HG02571 (cell line): ENCODE results near the gene HPCAL1.

ENCODE experiments used
- ATAC-seq: cut with Tn5 transposase; IDR thresholded peaks from one replicate; pipeline ENCODE4 v1.9.1; 2021; ENCODE audit warnings: mild to moderate bottlenecking, moderate library complexity; ENCODE audit not compliant: unreplicated experiment

Gene HPCAL1

DNA sequence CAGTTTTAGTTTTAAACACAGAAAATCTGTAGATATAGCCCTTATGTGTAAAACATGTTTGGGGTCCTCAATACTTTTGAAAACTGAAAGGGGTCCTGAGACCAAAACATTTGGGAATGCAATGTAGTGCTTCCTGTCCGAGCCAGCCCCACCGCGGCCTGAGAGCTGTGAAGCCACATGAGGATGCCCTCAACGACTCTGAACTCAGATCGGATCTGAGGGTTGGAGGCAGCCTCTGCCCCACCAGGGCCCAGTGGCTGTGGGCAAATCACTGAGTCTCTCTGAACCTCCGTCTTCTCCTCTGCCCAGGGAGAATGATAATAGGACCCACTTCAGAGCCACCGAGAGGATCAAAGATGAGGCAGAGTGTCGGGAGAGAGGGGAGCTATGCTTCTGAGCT lies 33.4 kb upstream of the HPCAL1 start:
- ATAC-seq: no peak

GRCh38 chr2:10269711-10270610 lies 32.7 kb upstream of the HPCAL1 start:
- no peak for ATAC-seq

- no peak for ATAC-seq
Observed at GRCh38 chr2:10271509-10271908, 31.2 kb upstream of the HPCAL1 start.

- no peak for ATAC-seq
Observed at GRCh38 chr2:10271946-10272345, 30.8 kb upstream of the HPCAL1 start.

DNA sequence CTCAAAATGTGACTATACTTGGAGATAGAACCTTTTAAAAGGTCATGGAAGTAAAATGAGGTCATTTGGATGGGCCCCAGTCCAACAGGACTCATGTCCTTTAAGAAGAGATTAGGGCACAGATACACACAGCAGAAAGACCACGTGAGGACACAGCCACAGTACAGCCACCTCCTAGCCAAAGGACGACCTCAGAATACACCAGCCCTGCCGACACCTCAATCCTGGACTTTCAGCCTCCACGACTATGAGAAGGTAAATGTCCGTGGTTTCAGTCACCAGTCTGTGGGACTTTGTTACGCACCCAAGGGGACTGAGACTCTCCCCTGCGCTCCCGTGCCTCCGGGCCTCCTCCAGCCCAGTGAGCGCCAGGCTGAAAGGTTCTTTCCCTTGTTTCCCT lies 30.2 kb upstream of the HPCAL1 start:
- ATAC-seq: no peak

DNA sequence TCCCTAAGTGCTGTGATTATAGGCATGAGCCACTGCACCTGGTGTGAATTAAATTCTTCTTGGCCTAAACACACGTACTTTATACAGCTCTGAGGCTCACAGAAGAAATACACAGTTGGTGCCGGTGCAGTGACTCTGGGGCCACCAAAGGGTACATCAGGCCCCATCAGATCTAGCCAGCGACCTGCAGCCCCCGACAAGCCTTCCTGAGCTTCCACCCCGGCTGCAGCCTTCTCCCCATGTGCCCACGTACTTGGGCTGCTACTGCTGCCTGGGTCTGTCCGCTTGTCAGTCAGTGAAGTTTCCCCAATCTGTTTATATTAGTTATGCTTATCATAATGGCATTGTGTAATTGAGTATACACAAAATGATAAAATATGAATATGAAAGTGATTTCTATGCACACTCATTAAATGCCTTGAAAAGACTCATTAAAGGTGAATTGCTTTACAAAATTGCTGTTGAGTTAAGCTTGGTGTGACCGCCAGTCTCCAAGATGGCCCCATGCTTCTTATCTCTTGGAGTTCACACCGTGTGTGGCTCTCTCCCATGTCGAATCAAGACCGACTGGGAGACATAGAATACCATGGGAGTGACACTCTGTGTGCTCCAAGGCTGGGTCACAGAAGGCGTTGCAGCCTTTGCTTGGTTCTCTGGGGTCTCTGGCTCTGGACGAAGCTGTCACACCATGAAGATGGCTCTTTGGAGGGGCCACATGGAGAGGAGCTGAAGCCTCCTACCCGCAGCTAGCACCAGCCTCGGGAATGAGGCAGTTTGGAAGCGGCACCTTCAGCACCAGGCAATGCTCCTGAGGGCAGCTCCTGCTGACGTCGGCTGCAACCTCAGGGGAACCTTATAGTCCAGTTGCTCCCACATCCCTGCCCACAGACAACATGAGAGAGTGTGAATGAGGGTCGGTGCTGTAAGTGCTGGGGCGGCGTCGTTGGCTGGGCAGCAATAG lies 29.2 kb upstream of the HPCAL1 start:
- ATAC-seq: no peak

- ATAC-seq: no peak
Observed at GRCh38 chr2:10274376-10274775, 28.3 kb upstream of the HPCAL1 start.

- no peak for ATAC-seq
Observed at GRCh38 chr2:10274983-10275802, 27.5 kb upstream of the HPCAL1 start.

GRCh38 chr2:10276481-10277292 lies 26.0 kb upstream of the HPCAL1 start:
- ATAC-seq: no peak

GRCh38 chr2:10277293-10278028 lies 25.2 kb upstream of the HPCAL1 start:
- no peak for ATAC-seq

GRCh38 chr2:10278029-10278762 lies 24.5 kb upstream of the HPCAL1 start:
- no peak for ATAC-seq

DNA sequence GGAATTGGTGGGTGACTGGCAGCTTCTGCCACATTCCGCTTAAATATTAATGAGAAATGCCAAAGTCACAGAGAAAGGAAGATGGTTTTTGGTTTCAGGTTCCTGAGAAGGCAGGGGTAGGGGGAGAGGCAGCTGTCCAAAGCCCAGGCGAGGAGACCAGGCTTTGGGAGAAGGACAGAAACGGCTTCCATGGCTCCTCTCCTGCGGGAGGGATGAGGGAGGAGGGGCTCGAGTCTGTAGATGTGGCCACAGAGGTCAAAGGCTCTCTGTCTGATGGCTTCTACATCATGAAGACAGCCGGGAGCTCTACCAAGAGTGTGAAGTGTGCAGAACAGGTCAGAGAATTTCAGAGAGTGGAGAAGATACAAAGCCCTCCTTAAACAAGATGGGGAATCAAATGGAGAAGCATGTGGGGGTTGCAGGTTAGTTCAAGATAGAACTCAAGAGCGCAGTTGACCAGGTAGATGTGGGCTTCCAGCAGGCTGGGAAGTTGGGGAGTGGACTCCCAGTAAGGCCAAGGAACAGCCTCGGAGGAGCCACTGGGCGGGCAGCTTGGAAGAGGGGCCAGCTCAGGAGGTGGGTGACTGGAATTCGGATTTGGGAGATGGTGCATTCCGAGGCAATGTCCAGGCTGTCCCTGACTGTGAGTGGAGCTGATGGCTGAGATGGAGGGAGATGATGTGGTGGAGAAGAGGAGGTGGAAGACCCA lies 23.8 kb upstream of the HPCAL1 start:
- no peak for ATAC-seq

DNA sequence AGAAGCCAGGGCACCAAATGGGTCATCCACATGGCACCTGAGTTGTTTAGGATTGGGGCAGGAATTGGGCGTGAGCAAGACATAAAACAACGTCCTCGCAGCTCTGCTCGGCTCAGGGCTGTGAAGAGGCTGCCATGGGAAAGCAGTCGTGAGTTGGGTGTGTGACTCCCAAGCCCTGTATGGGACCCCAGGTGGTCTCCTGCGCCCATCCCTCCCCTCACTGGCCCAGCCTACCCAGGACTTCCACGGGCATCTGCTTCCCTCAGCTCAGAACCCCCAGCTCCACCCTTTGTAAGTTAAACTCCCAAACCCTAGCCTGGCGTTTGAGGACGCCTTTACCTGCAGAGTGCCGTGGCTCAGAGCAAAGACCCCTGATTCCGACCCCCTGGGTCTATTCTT lies 23.2 kb upstream of the HPCAL1 start:
- ATAC-seq: no peak

DNA sequence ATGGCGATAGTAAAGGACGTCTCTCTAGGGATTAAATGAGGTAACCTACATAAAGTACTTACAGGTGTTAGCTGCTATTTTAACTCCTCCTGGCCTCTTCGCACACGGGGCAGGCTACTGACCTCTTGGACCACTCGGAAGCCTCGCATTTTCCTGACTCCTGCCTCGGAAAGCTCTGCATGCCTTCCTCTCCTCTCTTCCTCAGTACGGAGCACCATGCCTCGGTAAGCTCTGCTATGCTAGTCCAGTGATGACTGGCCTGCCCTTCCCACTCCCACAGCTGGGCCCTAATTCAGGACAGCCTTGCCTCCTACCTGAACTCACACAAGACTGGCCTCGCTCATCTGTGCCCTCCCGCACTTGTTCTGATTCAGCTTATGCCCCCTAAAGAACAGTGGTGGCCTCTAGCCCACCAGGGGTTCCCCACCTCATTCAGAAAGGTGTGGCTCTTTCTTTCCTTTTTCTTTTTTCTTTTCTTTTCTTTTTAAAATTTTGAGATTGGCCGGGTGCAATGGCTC lies 22.7 kb upstream of the HPCAL1 start:
- no peak for ATAC-seq

GRCh38 chr2:10281891-10282290 lies 20.8 kb upstream of the HPCAL1 start:
- ATAC-seq: no peak

DNA sequence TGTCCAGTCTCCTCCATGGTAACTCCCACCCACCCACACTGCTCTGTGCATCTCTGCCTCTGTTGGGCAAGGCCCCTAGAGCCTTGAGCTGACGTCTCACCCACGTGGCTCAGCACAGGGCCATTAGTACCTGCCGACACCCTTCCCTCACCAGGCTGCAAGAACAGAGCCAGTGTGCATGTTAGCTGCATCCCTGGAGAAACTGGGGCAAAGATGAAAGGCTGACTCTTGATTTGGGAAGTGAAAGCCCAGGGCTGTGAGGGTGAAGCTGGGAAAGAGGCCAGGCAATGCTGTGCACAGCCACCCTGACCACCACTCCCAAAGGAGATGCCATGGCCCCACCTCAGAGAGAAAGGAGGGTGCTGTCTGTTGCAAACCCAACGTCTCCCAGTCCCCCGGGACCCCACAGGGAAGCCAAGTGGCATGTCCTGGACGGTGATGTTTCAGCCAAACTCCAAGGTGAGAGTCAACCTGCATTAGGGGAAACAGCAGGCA lies 20.0 kb upstream of the HPCAL1 start:
- no peak for ATAC-seq
